NCI-H1694 treated with DMSO at 0.1 percent for 48 hours (cell line): Measurements from ENCODE around the gene COL23A1.
"Not testable (repeated sequence)": the region's sequence is repeated elsewhere in the genome, so short reads cannot be mapped to it uniquely, and the experiment has no call there.

ENCODE experiments used
- DNase-seq: peaks from one replicate; lab custom pipeline; 2025; lab: John Stamatoyannopoulos, UW

Gene COL23A1

GRCh38 chr5:178259623-178260536 is 330.3 kb downstream of the COL23A1 start:
- no peak for DNase-seq

GRCh38 chr5:178257650-178258049 is 332.5 kb downstream of the COL23A1 start:
- no peak for DNase-seq

- DNase-seq = no peak
Observed at GRCh38 chr5:178256746-178257145, 333.4 kb downstream of the COL23A1 start.

DNA sequence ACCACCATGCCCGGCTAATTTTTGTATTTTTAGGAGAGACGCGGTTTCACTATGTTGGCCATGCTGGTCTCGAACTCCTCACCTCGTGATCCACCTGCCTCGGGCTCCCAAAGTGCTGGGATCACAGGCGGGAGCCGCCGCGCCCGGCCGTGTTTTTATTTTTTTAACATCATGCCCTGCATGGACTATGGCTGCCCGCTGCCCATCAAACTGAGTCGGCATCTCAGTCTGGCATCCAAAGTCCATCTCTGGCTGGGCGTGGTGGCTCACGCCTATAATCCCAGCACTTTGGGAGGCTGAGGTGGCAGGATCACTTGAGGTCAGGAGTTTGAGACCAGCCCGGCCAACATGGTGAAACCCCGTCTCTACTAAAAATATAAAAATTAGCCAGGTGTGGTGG is 336.6 kb downstream of the COL23A1 start:
- DNase-seq = not testable (repeated sequence)

GRCh38 chr5:178252258-178252657 is 337.9 kb downstream of the COL23A1 start:
- no peak for DNase-seq

GRCh38 chr5:178250263-178250662 is 339.9 kb downstream of the COL23A1 start:
- no peak for DNase-seq

DNA sequence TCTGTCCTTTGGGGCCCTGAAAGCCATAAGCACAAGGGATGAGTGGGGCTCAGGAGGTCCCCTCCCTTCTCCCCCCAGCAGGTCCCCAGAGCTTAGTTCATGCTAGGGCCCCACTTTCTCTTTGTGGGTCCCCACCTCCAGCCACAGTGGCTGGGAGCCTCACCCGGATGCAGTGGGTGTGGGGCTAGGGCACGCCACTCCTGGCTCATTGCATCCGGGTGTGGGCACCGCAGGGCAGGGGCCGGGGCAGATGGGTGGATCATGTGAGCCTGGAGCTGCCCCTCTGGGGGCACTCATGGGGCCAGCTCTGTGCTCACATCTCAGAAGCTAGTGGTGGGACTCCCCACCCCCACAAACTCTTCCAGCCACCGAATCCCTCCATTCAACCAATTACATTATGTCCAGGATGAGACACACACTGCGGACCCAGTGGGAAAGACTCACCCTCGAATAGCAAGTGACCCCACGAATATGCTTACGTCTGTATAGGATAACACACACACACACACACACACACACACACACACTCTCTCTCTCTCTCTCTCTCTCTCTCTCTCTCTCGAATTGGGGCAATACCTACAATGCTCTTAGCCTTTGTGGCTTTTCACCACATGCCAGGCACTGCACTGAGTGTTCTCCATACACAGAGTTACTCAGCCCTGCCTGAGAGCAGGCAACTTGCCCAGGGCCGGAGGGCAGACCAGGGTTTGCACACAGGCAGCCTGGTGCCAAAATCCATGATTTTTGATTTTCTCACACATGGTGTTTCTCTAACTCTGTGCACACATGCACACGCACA is 340.8 kb downstream of the COL23A1 start:
- peak; percentile 5 for DNase-seq

DNA sequence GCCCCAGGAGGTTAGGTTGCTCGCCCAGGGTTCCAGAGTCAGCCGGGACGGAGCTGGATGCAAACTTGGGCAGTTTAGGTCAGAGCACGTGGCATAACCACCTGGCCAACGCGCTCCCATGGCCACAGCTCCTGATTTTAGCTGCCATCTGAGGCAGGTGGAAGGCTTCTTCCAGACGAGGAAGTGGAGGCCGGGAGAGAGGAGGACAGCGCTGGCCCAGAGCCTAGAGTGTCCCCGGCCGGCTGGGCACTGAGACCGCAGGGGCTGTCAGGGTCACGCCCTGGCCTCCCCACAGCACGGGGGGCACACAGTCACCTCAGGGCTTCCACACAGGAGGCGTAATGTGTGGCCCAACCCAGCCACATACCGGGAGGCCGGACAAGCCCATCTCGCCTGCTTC is 341.4 kb downstream of the COL23A1 start:
- no peak for DNase-seq

DNA sequence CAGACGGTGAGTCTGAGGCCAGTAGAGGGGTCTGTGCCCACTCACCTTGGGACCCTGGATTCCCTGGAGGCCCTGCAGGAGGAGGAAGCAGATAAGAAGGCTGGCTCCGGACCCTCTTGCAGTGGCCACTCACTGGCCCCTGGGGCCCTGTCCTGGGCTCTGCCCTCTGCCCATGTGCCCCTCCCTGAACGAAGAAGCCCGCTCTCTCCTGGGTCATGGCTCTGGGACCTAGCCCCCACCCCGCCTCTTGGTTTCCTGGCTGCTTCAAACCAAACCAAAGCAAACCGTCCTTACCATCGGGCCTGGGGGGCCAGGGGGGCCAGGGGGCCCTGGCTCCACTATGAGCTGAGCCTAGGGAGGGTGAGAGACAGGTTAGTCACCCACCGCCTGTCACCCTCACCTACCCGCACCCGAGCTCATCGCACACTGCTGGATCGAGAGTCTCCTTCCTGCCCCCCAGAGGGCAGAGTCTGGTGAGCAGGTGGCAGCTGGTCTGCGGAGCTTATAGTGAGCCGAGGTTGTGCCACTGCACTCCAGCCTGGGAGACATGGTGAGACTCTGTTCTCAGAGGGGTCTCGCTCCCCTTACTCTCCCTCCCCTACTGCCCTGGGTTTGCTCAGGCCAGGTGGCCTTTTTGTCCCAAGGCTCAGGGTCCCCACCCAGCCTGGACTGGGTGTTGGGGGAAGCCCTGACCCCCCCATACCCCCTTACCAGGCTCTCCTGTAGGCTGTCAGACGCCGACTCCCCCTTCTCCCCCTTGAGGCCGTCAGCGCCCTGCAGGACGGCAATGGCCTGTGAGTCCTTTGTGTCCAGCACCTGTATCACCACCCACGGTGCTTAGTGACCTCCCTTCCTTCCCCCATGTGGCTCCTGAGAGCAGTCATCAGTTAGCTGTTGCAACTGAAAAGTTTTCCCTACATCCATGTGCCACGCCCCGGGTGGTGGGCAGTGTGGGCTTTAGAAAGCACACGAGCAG is 342.4 kb downstream of the COL23A1 start:
- no peak for DNase-seq

- no peak for DNase-seq
Observed at GRCh38 chr5:178246624-178247279, 343.4 kb downstream of the COL23A1 start.

GRCh38 chr5:178245389-178245788 is 344.8 kb downstream of the COL23A1 start:
- no peak for DNase-seq

GRCh38 chr5:178244576-178244975 is 345.6 kb downstream of the COL23A1 start:
- DNase-seq = no peak

GRCh38 chr5:178242416-178242815 is 347.8 kb downstream of the COL23A1 start:
- DNase-seq = no peak

- no peak for DNase-seq
Observed at GRCh38 chr5:178241688-178242231, 348.4 kb downstream of the COL23A1 start.

DNA sequence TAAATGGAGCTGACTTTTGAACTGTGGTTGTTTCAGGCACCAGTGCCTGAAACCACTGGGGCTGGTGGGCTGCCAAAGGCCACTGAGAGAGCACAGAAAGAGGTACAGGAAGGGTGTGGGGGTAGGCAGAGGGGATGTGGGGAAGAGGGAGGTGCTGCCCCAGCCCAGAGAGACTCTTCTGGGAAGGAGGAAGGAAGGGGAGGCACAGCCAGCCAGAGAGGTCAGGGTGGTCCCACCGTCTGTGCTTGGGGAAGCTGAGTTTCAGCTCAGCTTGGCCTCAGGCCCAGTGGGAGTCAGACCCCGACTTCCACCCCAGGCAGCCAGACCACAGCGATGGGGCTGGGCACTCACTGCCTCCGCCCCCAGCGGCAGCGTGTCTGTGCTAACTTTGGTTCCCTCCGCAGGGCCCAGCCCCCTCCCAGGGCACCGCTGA is 348.9 kb downstream of the COL23A1 start:
- no peak for DNase-seq

GRCh38 chr5:178240766-178241165 is 349.4 kb downstream of the COL23A1 start:
- DNase-seq = no peak

DNA sequence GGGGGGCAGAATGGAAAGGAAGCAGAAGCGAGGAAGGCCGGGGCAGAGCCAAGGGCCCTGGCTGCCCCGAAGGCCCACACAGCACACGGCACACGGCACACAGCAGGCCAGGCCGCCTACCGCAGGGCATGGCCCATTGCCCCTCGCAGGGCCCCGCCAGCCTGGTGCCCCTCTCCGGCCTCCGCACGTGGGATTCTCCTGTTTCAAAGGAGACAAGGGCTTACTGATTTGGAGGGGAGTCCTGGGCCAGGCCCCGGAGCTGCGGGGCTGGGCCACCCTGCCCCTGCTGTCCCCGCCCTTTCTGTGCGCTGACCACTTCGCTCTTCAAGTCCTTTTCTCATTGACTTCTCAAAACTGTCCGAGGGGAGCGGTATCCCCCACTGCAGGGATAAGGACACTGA is 349.9 kb downstream of the COL23A1 start:
- no peak for DNase-seq

- DNase-seq = not testable (repeated sequence)
Observed at GRCh38 chr5:178239626-178240301, 350.4 kb downstream of the COL23A1 start.

DNA sequence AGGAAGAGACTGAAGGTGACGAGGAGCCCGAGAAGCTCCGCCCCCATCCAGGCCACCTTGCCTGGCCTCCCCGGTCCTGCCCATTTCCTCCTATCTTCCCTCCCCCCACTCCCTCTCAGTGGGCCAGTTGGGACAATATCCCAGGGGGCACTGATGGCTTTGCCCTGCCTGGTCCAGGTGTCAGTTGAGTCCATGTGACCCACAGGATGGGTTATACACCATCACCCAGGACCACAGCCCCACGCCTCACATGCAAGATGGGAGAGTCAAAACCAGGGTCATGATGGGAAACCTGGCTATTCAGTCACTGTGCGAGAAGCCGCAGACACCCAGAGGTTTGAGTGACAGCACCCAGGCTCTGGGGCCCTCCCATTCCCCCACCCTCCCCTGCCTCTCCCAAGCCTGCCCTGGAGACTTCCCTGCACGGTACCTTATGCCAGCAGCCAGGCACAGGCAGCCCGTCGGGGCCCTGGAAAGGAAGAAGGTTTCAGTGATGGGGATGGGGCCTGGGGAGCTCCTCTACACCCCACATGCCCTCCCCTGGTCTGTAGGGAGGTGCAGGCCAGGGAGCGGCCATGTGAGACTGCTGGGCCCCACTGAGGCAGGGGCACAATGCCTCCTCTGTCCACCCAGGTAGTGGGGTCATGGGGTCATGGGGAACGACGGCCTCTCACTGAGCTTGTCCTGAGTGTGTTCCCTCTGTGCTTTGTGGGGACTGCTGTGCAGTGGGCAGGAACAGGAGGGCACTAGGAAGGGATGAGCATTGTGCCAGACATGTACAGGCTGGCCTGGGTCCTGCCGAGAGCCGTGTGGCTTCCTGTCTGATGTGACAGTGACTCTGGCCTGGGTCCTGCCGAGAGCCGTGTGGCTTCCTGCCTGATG is 351.2 kb downstream of the COL23A1 start:
- DNase-seq = no peak

DNA sequence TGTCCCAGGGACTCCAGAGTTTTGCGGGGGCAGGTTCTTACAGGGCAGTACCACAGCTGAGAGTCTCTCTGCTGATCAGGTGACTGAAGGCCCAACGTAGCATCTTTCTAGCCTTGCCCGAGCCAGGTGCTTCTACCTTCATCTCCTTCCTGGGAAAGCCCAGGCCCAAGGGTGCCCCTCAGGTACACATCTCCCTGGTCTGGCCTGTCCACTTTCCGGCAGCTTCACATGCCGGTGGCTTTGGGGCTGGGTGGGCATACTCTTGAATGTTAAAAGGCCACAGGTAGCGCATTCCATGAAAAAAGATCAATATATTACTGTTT is 351.9 kb downstream of the COL23A1 start:
- no peak for DNase-seq
